Hindlimb muscle (tissue), 1 donor: Measurements from ENCODE around the gene OXT. TPM values are rescaled to one million over a fixed set of nuclear protein-coding genes. Genes with fewer than 3 reads are reported as not detected.
A peak's percentile ranks its signal among the peaks of the same experiment; 100 is the strongest.

Experiments
- DNase-seq: peaks from one replicate; pipeline ENCODE4 v3.0.0-alpha.2; 2013
- polyA plus RNA-seq: library from polyadenylated mRNA; unstranded; fragments of 120-200 nt; gene quantifications from one replicate; pipeline ENCODE4 v1.2.1, GENCODE V29; 2013; ENCODE audit not compliant: insufficient read length

Gene OXT
- polyA plus RNA-seq, 1 donor: 0.50 TPM

- DNase-seq: peak; percentile 51
These were observed 44.0 kb downstream of the OXT start for GRCh38 chr20:3115190-3116107.

- no peak for DNase-seq
These were observed 44.9 kb downstream of the OXT start for GRCh38 chr20:3116341-3116740.

- DNase-seq: peak; percentile 77
These were observed 46.5 kb downstream of the OXT start for GRCh38 chr20:3117839-3118379.

- no peak for DNase-seq
These were observed 47.6 kb downstream of the OXT start for GRCh38 chr20:3119044-3119443.

- DNase-seq: no peak
These were observed 50.0 kb downstream of the OXT start for GRCh38 chr20:3121271-3121911.

Other genes starting within 250 kb of the OXT start
- gene PCED1A, start 231.0 kb upstream of the OXT start, polyA plus RNA-seq: 31.9 TPM
- gene VPS16, start 230.9 kb upstream of the OXT start, polyA plus RNA-seq: 24.7 TPM
- 41.9 TPM for gene PTPRA, start 198.1 kb upstream of the OXT start, polyA plus RNA-seq
- gene GNRH2, start 28.0 kb upstream of the OXT start, polyA plus RNA-seq: 0.35 TPM
- gene MRPS26, start 25.6 kb upstream of the OXT start, polyA plus RNA-seq: 35.9 TPM
- gene AVP, start 13.1 kb downstream of the OXT start, polyA plus RNA-seq: not detected
- gene FASTKD5, start 88.2 kb downstream of the OXT start, polyA plus RNA-seq: 9.4 TPM
- 6.6 TPM for gene UBOX5, start 88.2 kb downstream of the OXT start, polyA plus RNA-seq
- 3.5 TPM for gene LZTS3, start 101.9 kb downstream of the OXT start, polyA plus RNA-seq
- gene DDRGK1, start 133.1 kb downstream of the OXT start, polyA plus RNA-seq: 33.9 TPM
- gene ITPA, start 137.9 kb downstream of the OXT start, polyA plus RNA-seq: 43.3 TPM
- 2.3 TPM for gene SLC4A11, start 167.6 kb downstream of the OXT start, polyA plus RNA-seq